ENCODE results near the gene KCNE2. TPM values are rescaled to one million over a fixed set of nuclear protein-coding genes. Genes with fewer than 3 reads are reported as not detected.
"Not testable (repeated sequence)": the region's sequence is repeated elsewhere in the genome, so short reads cannot be mapped to it uniquely, and the experiment has no call there.

Gene KCNE2
- polyA plus RNA-seq, 3 donors: 0.56 to 30.9 TPM; not detected in 1

- no CpG with 5 or more reads among the region's 2 CpGs for whole genome bisulfite sequencing, 3 donors
- not testable (repeated sequence) for H3K27ac ChIP-seq (ENCODE audit: low read depth, low read length)
Observed at GRCh38 chr21:34383138-34383537, 19.3 kb downstream of the KCNE2 start.

GRCh38 chr21:34383724-34384415 is 20.1 kb downstream of the KCNE2 start:
- not testable (repeated sequence) for H3K27ac ChIP-seq (ENCODE audit: low read depth, low read length)
- WGBS, 3 donors: no CpG with 5 or more reads among the region's 14 CpGs

GRCh38 chr21:34400522-34400921 is 36.7 kb downstream of the KCNE2 start:
- H3K27ac ChIP-seq (ENCODE audit: low read depth, low read length): not testable (repeated sequence)
- WGBS, 3 donors: no CpG with 5 or more reads among the region's 5 CpGs

- not testable (repeated sequence) for H3K27ac ChIP-seq (ENCODE audit: low read depth, low read length)
- WGBS, 3 donors: no CpG with 5 or more reads among the region's 5 CpGs
Observed at GRCh38 chr21:34404742-34405141, 40.9 kb downstream of the KCNE2 start.

GRCh38 chr21:34405686-34406085 is 41.9 kb downstream of the KCNE2 start:
- no CpG with 5 or more reads among the region's 2 CpGs for WGBS, 3 donors
- H3K27ac ChIP-seq (ENCODE audit: low read depth, low read length): not testable (repeated sequence)

GRCh38 chr21:34406102-34406501 is 42.3 kb downstream of the KCNE2 start:
- no CpG with 5 or more reads among the region's 6 CpGs for WGBS, 3 donors
- H3K27ac ChIP-seq (ENCODE audit: low read depth, low read length): not testable (repeated sequence)

GRCh38 chr21:34406676-34407075 is 42.9 kb downstream of the KCNE2 start:
- WGBS, 3 donors: no CpG with 5 or more reads among the region's 2 CpGs
- H3K27ac ChIP-seq (ENCODE audit: low read depth, low read length): not testable (repeated sequence)

- WGBS, 3 donors: no CpG with 5 or more reads among the region's 9 CpGs
Observed at GRCh38 chr21:34407294-34407693, 43.5 kb downstream of the KCNE2 start.

GRCh38 chr21:34417448-34418077 is 53.8 kb downstream of the KCNE2 start:
- WGBS, 3 donors: no CpG with 5 or more reads among the region's 5 CpGs

More at GRCh38 chr21:34407294-34407693, 43.5 kb downstream of the KCNE2 start:
- H3K27ac ChIP-seq (ENCODE audit: low read depth, low read length): not testable (repeated sequence)

More at GRCh38 chr21:34417448-34418077, 53.8 kb downstream of the KCNE2 start:
- H3K27ac ChIP-seq (ENCODE audit: low read depth, low read length): not testable (repeated sequence)

Other genes starting within 250 kb of the KCNE2 start
- 1 to 10 TPM in 2 of 3 donors, not detected in 1; 2.2 to 3.4 TPM for gene SMIM11, start 11.5 kb downstream of the KCNE2 start, polyA plus RNA-seq
- gene SMIM34, start 59.9 kb downstream of the KCNE2 start, polyA plus RNA-seq: under 1 TPM in 1 of 3 donors, not detected in 2; 0.07 TPM
- gene KCNE1, start 148.2 kb downstream of the KCNE2 start, polyA plus RNA-seq: 1 to 10 TPM in 2 of 3 donors, under 1 TPM in 1; 0.33 to 3.4 (median 2.0) TPM